ENCODE results near the gene TTC3.

Gene TTC3

DNA sequence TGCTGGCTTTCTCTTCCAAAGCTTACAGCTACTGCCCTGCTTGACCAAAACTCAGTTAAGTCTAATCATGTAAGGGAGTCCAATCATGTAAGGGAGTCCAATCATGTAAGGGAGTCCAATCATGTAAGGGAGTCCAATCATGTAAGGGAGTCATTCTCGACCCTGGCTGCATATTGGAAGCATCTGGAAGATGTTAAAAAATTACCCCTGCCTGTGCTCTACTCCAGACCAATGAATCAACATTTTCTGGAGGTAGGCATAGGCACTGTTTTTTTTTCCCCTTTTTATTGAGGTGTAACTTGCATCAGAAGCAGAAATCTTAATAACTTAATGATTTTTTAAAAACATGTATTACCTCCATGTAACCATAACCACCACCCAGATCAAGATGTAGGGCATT is 9.6 kb upstream of the TTC3 start:
- DNase-seq, result no peak

DNA sequence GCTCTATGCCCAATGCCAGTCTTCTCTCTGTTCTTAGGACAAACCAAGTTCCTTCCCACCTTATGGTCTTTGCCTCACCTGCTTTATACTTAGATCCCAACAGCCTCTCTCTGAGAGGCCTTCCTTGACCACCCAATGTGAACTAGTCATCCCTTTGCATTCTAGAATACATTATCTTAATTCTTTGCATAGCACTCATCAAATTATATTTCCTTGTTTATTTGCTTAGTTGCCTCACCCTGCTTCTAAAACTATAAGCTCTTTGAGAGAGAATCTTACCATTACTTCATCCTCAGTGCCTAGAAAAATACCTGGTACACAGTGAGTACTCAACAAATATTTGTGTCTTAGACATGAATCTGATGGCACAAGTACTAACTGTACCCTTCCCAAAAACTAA is 8.2 kb upstream of the TTC3 start:
- DNase-seq, result no peak

GRCh38 chr21:37065561-37066177 is 7.4 kb upstream of the TTC3 start:
- no peak for DNase-seq

- no peak for DNase-seq
Observed at GRCh38 chr21:37071561-37072273, 1.3 kb upstream of the TTC3 start.

DNA sequence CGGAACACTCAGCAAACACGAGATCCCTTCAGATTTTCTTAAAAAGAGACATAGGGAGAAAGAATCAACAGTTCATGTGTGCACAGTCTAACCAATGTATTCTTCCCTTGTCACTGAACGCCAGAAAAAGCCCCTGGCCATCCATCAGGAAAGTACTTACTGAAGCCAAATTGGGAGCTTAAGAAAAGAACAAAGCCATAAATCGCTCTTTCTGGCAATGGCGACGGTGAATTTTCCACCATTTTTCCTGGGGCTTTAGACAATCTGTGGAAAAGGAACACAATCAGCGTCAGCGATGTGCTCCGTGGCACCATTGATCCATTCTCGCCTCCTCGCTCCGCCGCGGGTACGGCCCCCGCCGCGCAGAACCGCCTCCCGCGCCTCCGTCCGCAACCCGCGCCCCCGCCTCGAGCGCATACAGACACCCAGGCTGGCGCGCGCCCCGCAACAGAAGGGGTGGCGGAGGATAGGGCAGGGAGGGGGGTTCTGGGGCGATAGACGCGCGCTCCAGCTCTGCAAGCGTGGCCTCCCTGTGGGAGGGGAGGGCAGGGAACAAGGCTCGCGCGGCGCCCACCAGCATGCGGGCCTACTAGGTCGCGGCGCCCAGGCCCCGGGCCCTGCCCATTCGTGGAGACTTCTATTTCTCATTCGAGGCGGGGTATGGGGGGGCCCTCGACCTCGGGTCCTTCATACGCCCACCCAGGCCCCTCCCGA is 623 bp upstream of the TTC3 start:
- peak; percentile 67 for DNase-seq

GRCh38 chr21:37073417-37074196 is 553 bp downstream of the TTC3 start:
- peak; percentile 61 for DNase-seq

GRCh38 chr21:37074197-37074510 is 1.1 kb downstream of the TTC3 start:
- DNase-seq, result no peak

DNA sequence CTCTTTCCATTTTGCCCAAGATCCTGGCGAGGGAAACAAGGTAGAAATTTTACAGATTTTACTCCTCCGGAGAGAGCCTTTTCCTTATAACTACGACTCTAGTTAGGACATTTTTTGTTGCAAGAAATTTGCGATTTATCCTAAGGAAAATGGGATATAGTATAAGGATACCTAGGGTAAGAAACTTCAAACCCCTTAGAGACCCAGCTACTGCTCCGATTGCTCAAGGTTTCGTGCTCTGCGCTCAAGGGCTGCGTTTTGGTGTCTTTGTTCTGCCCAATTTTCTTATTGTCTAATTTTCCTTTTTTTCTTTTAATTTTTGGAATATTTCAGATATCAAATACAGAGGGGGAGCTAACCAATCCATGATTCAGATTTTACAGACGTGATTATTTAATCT is 1.5 kb downstream of the TTC3 start:
- DNase-seq, result no peak

DNA sequence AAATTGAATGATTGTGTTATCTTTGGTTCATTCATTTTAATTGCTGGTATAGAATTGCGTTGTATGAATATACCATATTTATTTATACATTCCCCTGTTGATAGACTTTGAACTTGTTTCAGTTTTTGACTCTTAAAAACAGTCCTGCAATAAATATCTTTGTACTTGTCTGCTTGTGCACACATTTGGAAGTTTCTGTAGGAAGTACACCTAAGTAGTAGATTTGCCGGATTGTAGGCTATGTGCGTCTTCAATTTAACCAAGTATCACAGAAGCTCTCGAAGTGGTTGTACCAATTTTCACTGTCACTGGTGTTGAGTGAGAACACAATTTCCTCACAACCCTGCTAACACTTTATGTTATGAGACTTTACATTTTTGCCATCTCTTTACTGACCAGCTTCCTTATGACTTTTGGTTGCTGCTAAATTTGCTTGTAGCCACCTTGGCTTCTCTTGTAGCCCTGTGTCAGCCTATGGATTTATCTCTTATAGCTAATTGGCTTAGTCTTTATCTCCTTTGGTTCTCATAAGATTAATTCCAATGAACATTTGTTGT is 2.2 kb downstream of the TTC3 start:
- no peak for DNase-seq

GRCh38 chr21:37076087-37076850 is 3.2 kb downstream of the TTC3 start:
- no peak for DNase-seq

DNA sequence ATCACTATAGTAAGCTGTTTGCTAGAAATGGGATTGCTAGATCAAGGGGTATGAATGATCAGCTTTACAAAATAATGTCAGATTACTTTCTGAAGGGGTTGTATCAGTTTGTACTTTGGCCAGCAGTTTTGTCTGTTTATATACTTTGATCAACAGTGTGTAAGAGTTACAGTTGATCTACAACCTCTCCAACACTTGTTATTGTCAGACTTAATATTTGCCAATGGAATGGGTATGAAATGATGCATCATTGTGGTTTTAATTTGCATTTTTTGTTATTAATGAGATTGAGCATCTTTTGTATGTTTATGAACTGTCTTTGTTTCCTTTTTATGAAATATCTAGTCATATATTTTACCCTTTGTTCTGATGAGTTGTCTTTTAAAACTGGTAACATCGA is 4.3 kb downstream of the TTC3 start:
- DNase-seq, result no peak

GRCh38 chr21:37079211-37079824 is 6.3 kb downstream of the TTC3 start:
- no peak for DNase-seq

- no peak for DNase-seq
Observed at GRCh38 chr21:37082375-37082774, 9.3 kb downstream of the TTC3 start.

DNA sequence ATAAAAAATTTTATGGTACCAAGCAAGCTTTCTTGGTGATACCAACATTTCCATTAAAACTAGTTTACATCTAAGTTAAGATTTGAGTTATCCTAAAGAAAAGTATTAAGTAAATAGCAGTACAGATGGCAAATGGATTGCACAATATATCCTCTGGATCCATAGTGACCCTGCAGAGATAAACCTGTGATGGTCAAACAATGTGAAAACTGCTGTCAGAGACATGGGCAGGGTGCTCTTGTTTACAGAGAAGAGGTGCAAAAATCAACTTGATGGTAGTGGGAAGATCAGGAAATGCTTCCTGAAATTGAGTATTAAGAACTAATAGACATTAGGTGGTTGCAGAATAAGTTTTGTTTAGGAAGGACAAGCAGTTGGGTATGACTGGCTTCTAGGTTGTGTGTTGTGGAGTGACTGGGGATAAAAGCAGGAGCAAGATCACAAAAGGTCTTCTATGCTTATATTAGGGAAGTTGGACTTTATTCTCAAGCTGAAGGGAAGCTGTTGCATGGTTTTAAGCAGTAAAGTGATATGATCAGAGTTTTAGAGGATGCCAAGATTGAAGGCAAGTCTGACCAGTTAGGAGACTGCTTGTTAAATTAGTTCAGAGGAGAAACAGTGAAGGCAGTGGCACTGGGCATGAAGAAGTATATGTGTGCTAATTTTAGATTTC is 9.9 kb downstream of the TTC3 start:
- no peak for DNase-seq

DNA sequence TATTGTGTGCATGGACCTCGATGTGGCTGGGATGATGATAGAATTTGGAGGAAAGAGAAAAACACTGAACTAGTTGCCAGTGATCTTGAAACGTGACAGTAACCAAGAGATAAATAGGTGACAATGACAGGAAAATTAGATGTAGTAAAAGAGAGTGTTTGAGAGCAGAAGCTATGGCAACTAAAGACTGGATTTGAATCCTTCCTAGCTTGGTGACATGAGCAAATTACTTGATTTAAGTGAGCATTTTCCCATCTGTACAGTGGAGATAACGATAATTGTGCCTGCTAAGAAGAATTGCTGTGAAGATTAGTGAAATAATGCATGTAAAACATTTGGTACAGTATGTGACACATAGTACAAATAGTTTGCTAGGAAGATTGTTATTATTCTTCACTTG is 12.7 kb downstream of the TTC3 start:
- no peak for DNase-seq

DNA sequence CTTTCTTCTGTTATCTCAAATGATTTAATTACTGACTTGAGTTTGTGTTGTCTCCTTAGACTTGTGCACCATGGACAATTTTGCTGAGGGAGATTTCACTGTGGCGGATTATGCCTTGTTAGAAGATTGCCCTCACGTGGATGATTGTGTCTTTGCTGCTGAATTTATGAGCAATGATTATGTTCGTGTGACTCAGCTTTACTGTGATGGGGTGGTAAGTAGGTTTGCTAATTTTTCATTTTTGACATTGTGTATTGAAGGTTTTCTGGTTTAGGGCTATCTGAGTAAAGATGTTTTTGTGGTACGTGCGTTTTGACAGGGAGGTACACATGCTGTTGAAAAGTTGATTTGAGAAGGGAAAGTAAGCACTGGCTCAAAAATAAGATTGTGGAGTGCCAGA is 14.1 kb downstream of the TTC3 start:
- no peak for DNase-seq

DNA sequence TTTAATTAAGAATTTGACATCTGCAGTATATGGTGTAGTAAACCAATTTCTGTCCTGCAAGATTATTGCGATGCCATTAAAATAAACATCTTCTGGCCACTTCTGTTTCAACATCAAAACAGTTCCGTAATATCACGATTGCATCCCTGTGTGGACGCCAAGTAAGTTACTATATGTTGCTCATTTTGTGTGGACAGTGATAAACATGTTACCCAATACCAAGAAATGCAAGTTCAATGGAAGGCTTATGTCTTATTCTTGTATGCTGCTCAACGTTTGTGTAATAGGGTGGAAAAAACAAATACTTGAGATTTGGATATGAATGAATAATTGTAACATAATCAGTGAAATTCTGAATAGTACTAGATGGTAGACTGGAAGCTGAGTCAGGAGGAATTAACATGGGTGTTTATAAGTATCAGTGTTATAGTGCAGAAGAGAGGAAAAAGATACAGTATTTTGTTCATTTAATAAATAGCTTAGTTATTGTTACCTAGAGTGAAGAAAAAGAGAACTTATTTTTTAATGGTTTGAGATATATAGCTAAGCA is 15.2 kb downstream of the TTC3 start:
- no peak for DNase-seq

GRCh38 chr21:37093977-37094376 is 20.9 kb downstream of the TTC3 start:
- no peak for DNase-seq

GRCh38 chr21:37095821-37096220 is 22.8 kb downstream of the TTC3 start:
- no peak for DNase-seq

DNA sequence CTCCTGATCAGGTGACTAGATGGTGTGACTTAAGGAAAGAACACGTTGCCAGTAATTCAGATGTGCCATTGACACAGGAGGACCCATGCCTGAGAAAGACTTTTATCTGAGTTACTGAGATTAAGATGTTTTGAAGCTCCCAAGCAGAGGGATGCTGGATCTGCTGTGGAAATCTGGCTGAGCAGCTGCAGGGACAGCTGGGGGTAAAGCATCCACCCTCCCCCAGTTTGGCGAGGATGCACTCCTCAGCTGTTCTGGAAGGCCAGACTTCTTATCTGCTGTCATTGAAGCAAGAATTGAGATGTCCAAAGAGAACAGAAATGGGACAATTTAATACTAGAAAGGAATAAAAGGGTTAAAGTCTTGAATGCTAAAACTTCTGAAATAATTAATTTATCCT is 25.7 kb downstream of the TTC3 start:
- no peak for DNase-seq

GRCh38 chr21:37100316-37100715 is 27.3 kb downstream of the TTC3 start:
- DNase-seq, result no peak
